Panc1 (cell line): ENCODE measurements around the gene NFYC.

ENCODE experiments used
- POLR2AphosphoS5 ChIP-seq: IDR thresholded peaks from 2 replicates; pipeline ENCODE4 v1.6.1; 2012; ENCODE audit warnings: mild to moderate bottlenecking, low read depth, low read length, moderate library complexity
- TF ChIP-seq, protein P1 (sequence below): fragments of 450-650 bp; IDR thresholded peaks from 2 replicates; pipeline ENCODE4 v1.5.1; 2017; ENCODE audit warnings: mild to moderate bottlenecking

DNA sequence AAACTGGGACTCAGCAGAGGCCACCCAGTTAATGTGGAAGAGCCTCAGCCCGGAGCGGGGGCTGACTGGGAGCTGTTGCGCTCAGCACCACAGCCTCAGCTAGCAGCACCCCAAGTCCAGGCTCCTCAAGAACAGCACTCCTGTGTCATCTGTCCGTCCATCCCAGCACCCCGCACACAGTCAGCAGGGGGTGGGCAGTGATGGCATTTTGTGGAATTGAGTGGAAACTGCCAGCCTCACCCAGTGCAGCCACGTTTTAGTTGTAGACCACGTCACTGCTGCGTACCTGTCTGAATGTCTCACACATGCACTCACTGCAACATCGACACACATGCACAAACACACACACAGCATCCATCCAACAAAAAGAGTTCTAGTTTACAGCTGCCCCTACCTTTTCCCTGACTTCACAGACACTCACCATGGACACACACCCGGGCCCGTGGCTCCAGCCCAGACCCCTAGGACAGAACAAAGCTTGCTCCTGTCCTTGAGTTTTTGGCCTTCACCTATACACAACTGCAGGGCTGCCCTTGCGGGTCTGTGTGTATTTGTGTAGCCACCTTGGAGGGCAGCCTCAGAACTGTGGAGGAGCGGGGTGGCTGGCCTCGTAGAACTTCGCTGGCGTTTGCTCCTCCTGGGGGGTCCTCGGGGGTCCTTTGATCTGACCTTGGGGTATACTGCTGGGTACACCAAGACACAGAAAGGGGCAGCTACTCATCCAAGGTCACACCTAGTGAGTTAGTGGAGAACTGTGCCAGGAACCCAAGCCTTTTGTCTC is 97.2 kb downstream of the NFYC start:
- TF ChIP-seq, protein P1, sequence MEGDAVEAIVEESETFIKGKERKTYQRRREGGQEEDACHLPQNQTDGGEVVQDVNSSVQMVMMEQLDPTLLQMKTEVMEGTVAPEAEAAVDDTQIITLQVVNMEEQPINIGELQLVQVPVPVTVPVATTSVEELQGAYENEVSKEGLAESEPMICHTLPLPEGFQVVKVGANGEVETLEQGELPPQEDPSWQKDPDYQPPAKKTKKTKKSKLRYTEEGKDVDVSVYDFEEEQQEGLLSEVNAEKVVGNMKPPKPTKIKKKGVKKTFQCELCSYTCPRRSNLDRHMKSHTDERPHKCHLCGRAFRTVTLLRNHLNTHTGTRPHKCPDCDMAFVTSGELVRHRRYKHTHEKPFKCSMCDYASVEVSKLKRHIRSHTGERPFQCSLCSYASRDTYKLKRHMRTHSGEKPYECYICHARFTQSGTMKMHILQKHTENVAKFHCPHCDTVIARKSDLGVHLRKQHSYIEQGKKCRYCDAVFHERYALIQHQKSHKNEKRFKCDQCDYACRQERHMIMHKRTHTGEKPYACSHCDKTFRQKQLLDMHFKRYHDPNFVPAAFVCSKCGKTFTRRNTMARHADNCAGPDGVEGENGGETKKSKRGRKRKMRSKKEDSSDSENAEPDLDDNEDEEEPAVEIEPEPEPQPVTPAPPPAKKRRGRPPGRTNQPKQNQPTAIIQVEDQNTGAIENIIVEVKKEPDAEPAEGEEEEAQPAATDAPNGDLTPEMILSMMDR = no peak
- no peak for TF ChIP-seq POLR2AphosphoS5
